WTC11 (cell line): ENCODE data around the gene PDCD1. TPM values are rescaled to one million over a fixed set of nuclear protein-coding genes. Genes with fewer than 3 reads are reported as not detected.

Experiments
- ATAC-seq: fragments of 200-7000 bp; cut with Tn5 transposase; 2 replicates; pipeline ENCODE4 v1.10.0; 2021; ENCODE audit warnings: mild to moderate bottlenecking, moderate library complexity
- CTCF ChIA-PET: fragments of 300-600 bp; sonication (Branson Sonifier 250); formaldehyde crosslinking; loops from one replicate; lab custom pipeline; 2021; ENCODE audit warnings: antibody characterized with exemption; lab: Charles Lee
- POLR2A ChIA-PET: fragments of 350-600 bp; sonication (Branson Sonifier 250); formaldehyde crosslinking; loops from one replicate; lab custom pipeline; 2021; ENCODE audit warnings: antibody characterized with exemption; lab: Charles Lee
- DNase-seq: peaks from one replicate; pipeline ENCODE4 v3.0.0; 2021; ENCODE audit warnings: low spot score
- H3K27ac Mint-ChIP-seq: 2 replicates; pipeline ENCODE4 v1.8.0; 2021; ENCODE audit warnings: mixed read lengths
- H3K27me3 Mint-ChIP-seq: 2 replicates; pipeline ENCODE4 v1.8.0; 2021; ENCODE audit warnings: low read depth, mild to moderate bottlenecking, moderate library complexity, mixed read lengths
- H3K36me3 Mint-ChIP-seq: 2 replicates; pipeline ENCODE4 v1.8.0; 2021; ENCODE audit warnings: mixed read lengths
- H3K4me1 Mint-ChIP-seq: 2 replicates; pipeline ENCODE4 v1.8.0; 2022; ENCODE audit warnings: mixed read lengths
- H3K4me3 Mint-ChIP-seq: 2 replicates; pipeline ENCODE4 v1.8.0; 2021; ENCODE audit warnings: mild to moderate bottlenecking, moderate library complexity, mixed read lengths
- H3K9me3 Mint-ChIP-seq: 2 replicates; pipeline ENCODE4 v1.8.0; 2021; ENCODE audit warnings: mixed read lengths
- AFF4 ChIP-seq: sonication (generic); formaldehyde crosslinking; IDR thresholded peaks from 2 replicates; pipeline ENCODE4 v1.8.1; 2023; ENCODE audit warnings: mild to moderate bottlenecking, missing genetic modification reagents, borderline replicate concordance
- AR ChIP-seq: fragments of 250-450 bp; sonication (Bioruptor Pico); IDR thresholded peaks from 2 replicates; pipeline ENCODE4 v1.9.0; 2021; ENCODE audit warnings: mild to moderate bottlenecking
- ARID4B ChIP-seq: sonication (generic); formaldehyde crosslinking; IDR thresholded peaks from 2 replicates; pipeline ENCODE4 v1.8.0; 2023; ENCODE audit warnings: missing genetic modification reagents, mild to moderate bottlenecking, borderline replicate concordance
- CDX4 ChIP-seq: fragments of 250-450 bp; sonication (Bioruptor Pico); IDR thresholded peaks from 2 replicates; pipeline ENCODE4 v1.9.0; 2021; ENCODE audit warnings: moderate library complexity, mild to moderate bottlenecking, inconsistent platforms, borderline replicate concordance
- CREM ChIP-seq: sonication (generic); formaldehyde crosslinking; IDR thresholded peaks from 2 replicates; pipeline ENCODE4 v1.8.1; 2022; ENCODE audit warnings: mild to moderate bottlenecking, missing genetic modification reagents, moderate library complexity
- ELF4 ChIP-seq: sonication (generic); formaldehyde crosslinking; IDR thresholded peaks from 2 replicates; pipeline ENCODE4 v1.8.1; 2022; ENCODE audit warnings: low read depth, mild to moderate bottlenecking, moderate library complexity, missing genetic modification reagents
- GRHL2 ChIP-seq: fragments of 250-450 bp; sonication (Bioruptor Pico); IDR thresholded peaks from 2 replicates; pipeline ENCODE4 v1.8.0; 2022; ENCODE audit warnings: mild to moderate bottlenecking, moderate library complexity; ENCODE audit not compliant: insufficient replicate concordance, severe bottlenecking
- IRF2 ChIP-seq: sonication (generic); formaldehyde crosslinking; IDR thresholded peaks from 2 replicates; pipeline ENCODE4 v1.8.0; 2022; ENCODE audit warnings: low read depth, missing genetic modification reagents, borderline replicate concordance
- JUN ChIP-seq: sonication (generic); formaldehyde crosslinking; IDR thresholded peaks from 2 replicates; pipeline ENCODE4 v1.8.0; 2023; ENCODE audit warnings: mild to moderate bottlenecking, missing genetic modification reagents
- KAT7 ChIP-seq: sonication (generic); formaldehyde crosslinking; IDR thresholded peaks from 2 replicates; pipeline ENCODE4 v1.8.1; 2023; ENCODE audit warnings: missing genetic modification reagents, mild to moderate bottlenecking, borderline replicate concordance
- MLX ChIP-seq: sonication (generic); formaldehyde crosslinking; IDR thresholded peaks from 2 replicates; pipeline ENCODE4 v1.8.1; 2023; ENCODE audit warnings: mild to moderate bottlenecking, missing genetic modification reagents, moderate library complexity
- NFYB ChIP-seq: sonication (generic); formaldehyde crosslinking; conservative IDR thresholded peaks from 2 replicates; pipeline ENCODE4 v1.8.0; 2022; ENCODE audit warnings: low read depth, missing genetic modification reagents
- ZBTB43 ChIP-seq: sonication (generic); formaldehyde crosslinking; IDR thresholded peaks from 2 replicates; pipeline ENCODE4 v1.8.1; 2023; ENCODE audit warnings: mild to moderate bottlenecking, missing genetic modification reagents
- ZMAT4 ChIP-seq: fragments of 250-450 bp; sonication (Bioruptor Pico); IDR thresholded peaks from 2 replicates; pipeline ENCODE4 v1.9.0; 2021; ENCODE audit warnings: mild to moderate bottlenecking
- ZNF219 ChIP-seq: sonication (generic); formaldehyde crosslinking; IDR thresholded peaks from 2 replicates; pipeline ENCODE4 v1.8.0; 2023; ENCODE audit warnings: missing genetic modification reagents, mild to moderate bottlenecking, borderline replicate concordance
- ZNF232 ChIP-seq: sonication (generic); formaldehyde crosslinking; IDR thresholded peaks from 2 replicates; pipeline ENCODE4 v1.8.0; 2022; ENCODE audit warnings: mild to moderate bottlenecking, missing genetic modification reagents
- ZNF532 ChIP-seq: fragments of 250-450 bp; sonication (Bioruptor Pico); IDR thresholded peaks from 2 replicates; pipeline ENCODE4 v1.9.0; 2021; ENCODE audit warnings: mild to moderate bottlenecking, borderline replicate concordance
- total RNA-seq: library from RNA; stranded (reverse); gene quantifications from 3 replicates; pipeline ENCODE4 v1.2.3, GENCODE V29; 2021

The PDCD1 gene
- total RNA-seq, 1 experiment from 2014 or later: 0.52 TPM

GRCh38 chr2:241857572-241858121, 1.0 kb downstream of the PDCD1 start:
- POLR2A ChIA-PET: no interaction called here
- ATAC-seq (no peak), DNase-seq (no peak)
- Mint-ChIP-seq H3K27ac (no peak overlapping the region), H3K36me3 (no peaks in the 10 kb centered on the region), H3K4me1 (peaks cover 9% of the 10 kb centered on the region; the same call in 1 of the 2 replicates), H3K9me3 (no peaks in the 10 kb centered on the region), H3K27me3 (no peaks in the 10 kb centered on the region), H3K4me3 (no peak overlapping the region)
- CTCF ChIA-PET: no interaction called here
- TF ChIP-seq GRHL2: no peak
- TF ChIP-seq ZNF532 (CRISPR knock-in tag): no peak
- TF ChIP-seq AR (CRISPR knock-in tag): no peak
- TF ChIP-seq CDX4 (CRISPR knock-in tag): no peak
- TF ChIP-seq ZNF232 (CRISPR knock-in tag): no peak
- no peak for TF ChIP-seq ELF4 (CRISPR knock-in tag)
- no peak for TF ChIP-seq ZMAT4 (CRISPR knock-in tag)
- no peak for TF ChIP-seq NFYB (CRISPR knock-in tag)
- no peak for TF ChIP-seq JUN (CRISPR knock-in tag)
- TF ChIP-seq IRF2 (CRISPR knock-in tag): no peak
- TF ChIP-seq ZBTB43: no peak
- TF ChIP-seq AFF4 (CRISPR knock-in tag): no peak
- no peak for TF ChIP-seq MLX
- TF ChIP-seq ARID4B (CRISPR knock-in tag): no peak
- no peak for TF ChIP-seq ZNF219 (CRISPR knock-in tag)
- TF ChIP-seq KAT7: no peak
- TF ChIP-seq CREM (CRISPR knock-in tag): no peak
